NT2/D1 (cell line): ENCODE data around the gene SERPINB4.
"Not testable (repeated sequence)": the region's sequence is repeated elsewhere in the genome, so short reads cannot be mapped to it uniquely, and the experiment has no call there.

Experiments
- DNase-seq: peaks from one replicate; pipeline ENCODE4 v3.0.0-alpha.2; 2011; ENCODE audit warnings: low read depth, low spot score
- H3K27me3 ChIP-seq: 2 replicates; pipeline ENCODE4 v1.6.0; 2011; ENCODE audit warnings: mild to moderate bottlenecking; ENCODE audit not compliant: insufficient read length, insufficient read depth
- H3K36me3 ChIP-seq: 2 replicates; pipeline ENCODE4 v1.6.1; 2011; ENCODE audit warnings: mild to moderate bottlenecking, low read length, mixed read lengths; ENCODE audit not compliant: insufficient read depth, insufficient read length
- H3K4me1 ChIP-seq: 2 replicates; pipeline ENCODE4 v1.5.1; 2011; ENCODE audit not compliant: insufficient read depth, insufficient read length
- H3K4me3 ChIP-seq: 2 replicates; pipeline ENCODE4 v1.5.1; 2011; ENCODE audit warnings: low read depth; ENCODE audit not compliant: insufficient read length
- H3K9ac ChIP-seq: 2 replicates; pipeline ENCODE4 v1.6.0; 2011; ENCODE audit warnings: low read depth; ENCODE audit not compliant: insufficient read length
- H3K9me3 ChIP-seq: 2 replicates; pipeline ENCODE4 v1.5.1; 2011; ENCODE audit warnings: mild to moderate bottlenecking, low read length; ENCODE audit not compliant: insufficient read depth
- SUZ12 ChIP-seq: IDR thresholded peaks from 2 replicates; pipeline ENCODE4 v1.6.1; 2011; ENCODE audit not compliant: insufficient read length, insufficient read depth; ENCODE audit errors: extremely low read depth
- YY1 ChIP-seq: IDR thresholded peaks from 2 replicates; pipeline ENCODE4 v1.6.1; 2011; ENCODE audit not compliant: insufficient read length, insufficient read depth
- ZNF274 ChIP-seq: IDR thresholded peaks from 2 replicates; pipeline ENCODE4 v1.6.1; 2011; ENCODE audit warnings: mild to moderate bottlenecking, low read depth, low read length

SERPINB4 gene

GRCh38 chr18:63648241-63648640 lies 4.2 kb upstream of the SERPINB4 start:
- Histone ChIP-seq H3K27me3 (no peaks in the 10 kb centered on the region), H3K36me3 (no peaks in the 10 kb centered on the region), H3K4me1 (no peaks in the 10 kb centered on the region), H3K9me3 (no peaks in the 10 kb centered on the region), H3K9ac (no peak overlapping the region), H3K4me3 (no peak overlapping the region)
- DNase-seq = no peak
- TF ChIP-seq YY1 (no peak), SUZ12 (no peak), ZNF274 (no peak)

GRCh38 chr18:63646936-63647335 lies 2.9 kb upstream of the SERPINB4 start:
- H3K27me3 ChIP-seq = no peaks in the 10 kb centered on the region
- H3K36me3 ChIP-seq = no peaks in the 10 kb centered on the region
- no peak for DNase-seq
- TF ChIP-seq ZNF274 = no peak
- TF ChIP-seq YY1 = no peak
- TF ChIP-seq SUZ12 = no peak
- H3K9me3 ChIP-seq = no peaks in the 10 kb centered on the region
- no peak overlapping the region for H3K4me3 ChIP-seq
- H3K4me1 ChIP-seq = no peaks in the 10 kb centered on the region
- no peak overlapping the region for H3K9ac ChIP-seq

- not testable (repeated sequence) for H3K36me3 ChIP-seq, H3K9me3 ChIP-seq, H3K27me3 ChIP-seq, H3K4me3 ChIP-seq, DNase-seq, H3K9ac ChIP-seq, H3K4me1 ChIP-seq
These were observed 638 bp upstream of the SERPINB4 start for GRCh38 chr18:63644694-63645093.

- DNase-seq, H3K9ac ChIP-seq, H3K4me3 ChIP-seq, H3K4me1 ChIP-seq, H3K9me3 ChIP-seq, H3K27me3 ChIP-seq, H3K36me3 ChIP-seq: not testable (repeated sequence)
These were observed 1.2 kb downstream of the SERPINB4 start for GRCh38 chr18:63642668-63643356.

- not testable (repeated sequence) for H3K27me3 ChIP-seq, DNase-seq, H3K4me1 ChIP-seq, H3K9me3 ChIP-seq, H3K9ac ChIP-seq, H3K4me3 ChIP-seq, H3K36me3 ChIP-seq
These were observed 2.8 kb downstream of the SERPINB4 start for GRCh38 chr18:63641157-63641680.

GRCh38 chr18:63637703-63638102 lies 6.4 kb downstream of the SERPINB4 start:
- H3K9ac ChIP-seq = no peak overlapping the region
- H3K4me3 ChIP-seq = no peak overlapping the region
- no peak for DNase-seq
- no peaks in the 10 kb centered on the region for H3K9me3 ChIP-seq
- no peak for TF ChIP-seq SUZ12
- no peak for TF ChIP-seq ZNF274
- no peak for TF ChIP-seq YY1
- H3K4me1 ChIP-seq = no peaks in the 10 kb centered on the region
- H3K36me3 ChIP-seq = no peaks in the 10 kb centered on the region
- H3K27me3 ChIP-seq = no peaks in the 10 kb centered on the region

GRCh38 chr18:63627819-63628218 lies 16.2 kb downstream of the SERPINB4 start:
- H3K4me1 ChIP-seq = no peaks in the 10 kb centered on the region

GRCh38 chr18:63626431-63626830 lies 17.6 kb downstream of the SERPINB4 start:
- Histone ChIP-seq H3K27me3 (no peaks in the 10 kb centered on the region), H3K9me3 (peaks cover 34% of the 10 kb centered on the region; the same call in 1 of the 2 replicates), H3K9ac (no peak overlapping the region), H3K4me3 (no peak overlapping the region), H3K36me3 (no peaks in the 10 kb centered on the region), H3K4me1 (no peaks in the 10 kb centered on the region)
- no peak for DNase-seq
- no peak for TF ChIP-seq YY1
- no peak for TF ChIP-seq ZNF274
- TF ChIP-seq SUZ12 = no peak

More at GRCh38 chr18:63627819-63628218, 16.2 kb downstream of the SERPINB4 start:
- DNase-seq = no peak
- H3K36me3 ChIP-seq = no peaks in the 10 kb centered on the region
- no peak for TF ChIP-seq ZNF274
- no peak for TF ChIP-seq SUZ12
- no peak for TF ChIP-seq YY1
- no peaks in the 10 kb centered on the region for H3K27me3 ChIP-seq
- H3K4me3 ChIP-seq = no peak overlapping the region
- H3K9me3 ChIP-seq = peaks cover 34% of the 10 kb centered on the region; the same call in 1 of the 2 replicates
- no peak overlapping the region for H3K9ac ChIP-seq
